HG03378 (cell line): Measurements from ENCODE around the gene CYREN.
"Not testable (repeated sequence)": the region's sequence is repeated elsewhere in the genome, so short reads cannot be mapped to it uniquely, and the experiment has no call there.

Source experiments
- ATAC-seq: cut with Tn5 transposase; IDR thresholded peaks from one replicate; pipeline ENCODE4 v1.9.1; 2021; ENCODE audit warnings: mild to moderate bottlenecking, moderate library complexity; ENCODE audit not compliant: unreplicated experiment

Gene CYREN

GRCh38 chr7:135179321-135179925 is 8.9 kb upstream of the CYREN start:
- no peak for ATAC-seq

GRCh38 chr7:135178364-135178763 is 7.9 kb upstream of the CYREN start:
- ATAC-seq, result no peak

GRCh38 chr7:135177028-135177696 is 6.7 kb upstream of the CYREN start:
- ATAC-seq, result no peak

- ATAC-seq, result no peak
Measured at GRCh38 chr7:135175931-135176330, 5.4 kb upstream of the CYREN start.

GRCh38 chr7:135174941-135175340 is 4.4 kb upstream of the CYREN start:
- no peak for ATAC-seq

GRCh38 chr7:135173916-135174315 is 3.4 kb upstream of the CYREN start:
- not testable (repeated sequence) for ATAC-seq

- not testable (repeated sequence) for ATAC-seq
Measured at GRCh38 chr7:135171581-135172291, 1.2 kb upstream of the CYREN start.

GRCh38 chr7:135170998-135171481 is 533 bp upstream of the CYREN start:
- peak; percentile 40 for ATAC-seq

- peak; percentile 1 for ATAC-seq
Measured at GRCh38 chr7:135169964-135170273, 588 bp downstream of the CYREN start.

- ATAC-seq, result peak; percentile 52
Measured at GRCh38 chr7:135169141-135169963, 1.2 kb downstream of the CYREN start.

- no peak for ATAC-seq
Measured at GRCh38 chr7:135168489-135169140, 1.9 kb downstream of the CYREN start.

GRCh38 chr7:135168001-135168400 is 2.5 kb downstream of the CYREN start:
- no peak for ATAC-seq

GRCh38 chr7:135167365-135167917 is 3.1 kb downstream of the CYREN start:
- ATAC-seq, result no peak

GRCh38 chr7:135166338-135166990 is 4.0 kb downstream of the CYREN start:
- no peak for ATAC-seq

- no peak for ATAC-seq
Measured at GRCh38 chr7:135165862-135166261, 4.6 kb downstream of the CYREN start.

GRCh38 chr7:135164357-135165061 is 6.0 kb downstream of the CYREN start:
- no peak for ATAC-seq

GRCh38 chr7:135162382-135163001 is 8.0 kb downstream of the CYREN start:
- ATAC-seq, result no peak

GRCh38 chr7:135161669-135162068 is 8.8 kb downstream of the CYREN start:
- ATAC-seq, result no peak
